ENCODE measurements around the gene HOXA4. TPM values are rescaled to one million over a fixed set of nuclear protein-coding genes. Genes with fewer than 3 reads are reported as not detected.

The HOXA4 gene
- polyA plus RNA-seq, 6 donors from 2014 or later: not detected

DNA sequence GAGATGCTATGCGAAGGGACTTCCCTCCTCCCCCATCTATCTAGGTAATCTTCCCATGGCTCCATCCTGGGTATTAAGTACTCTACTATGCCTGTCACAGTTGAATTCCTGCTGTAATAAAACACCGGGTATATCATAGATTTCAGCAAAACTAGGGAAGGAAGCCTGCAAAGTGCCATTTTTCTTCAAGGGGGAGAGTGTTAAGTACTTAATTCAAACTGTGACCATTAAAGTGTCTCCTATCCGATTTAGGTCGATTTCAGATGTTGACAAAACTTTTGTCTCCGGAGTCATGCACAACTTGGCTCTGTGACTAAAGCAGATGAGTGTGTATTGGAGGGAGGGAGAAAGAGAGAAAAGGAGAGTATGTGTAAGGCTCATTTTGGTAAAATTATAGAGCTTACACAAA lies 4.6 kb downstream of the HOXA4 start:
- ATAC-seq (ENCODE audit: low read depth in 2 of 2): no peak

DNA sequence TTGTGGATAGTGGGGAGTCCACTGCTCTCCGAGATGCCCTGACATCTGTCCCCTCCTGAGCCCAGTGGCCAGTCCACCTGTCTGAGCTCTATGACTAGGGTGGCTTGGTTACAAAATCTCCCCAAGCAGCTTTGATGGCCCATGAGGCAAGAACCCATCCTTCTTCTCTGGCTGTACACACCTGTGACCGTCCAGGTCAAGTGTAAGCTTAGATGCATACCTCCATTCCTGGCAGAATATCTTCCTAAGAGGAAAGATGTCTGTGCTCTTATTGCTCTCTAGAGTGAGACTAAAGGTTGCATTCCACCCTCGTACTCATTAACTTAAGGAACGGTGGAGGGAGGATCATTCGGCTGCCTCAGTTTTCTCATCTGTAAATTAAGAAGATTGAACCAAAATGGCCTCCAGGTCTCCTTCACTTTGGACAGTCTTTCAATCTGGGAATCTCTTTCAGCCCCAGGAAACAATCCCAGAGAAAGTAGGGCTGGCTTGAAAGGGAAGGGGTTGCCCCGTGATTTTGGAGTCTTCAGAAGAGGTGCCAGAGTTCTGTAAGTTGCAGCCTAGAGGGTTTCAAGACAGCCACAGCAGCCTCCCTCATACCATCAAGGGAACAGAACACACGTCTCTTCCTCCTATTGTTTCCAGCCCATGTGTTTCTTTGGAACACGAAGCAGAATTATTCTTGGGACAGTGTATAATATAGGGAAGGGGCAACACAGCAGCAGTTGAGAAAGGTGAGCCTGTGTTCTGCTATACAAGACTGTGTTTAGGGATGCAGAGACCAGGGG lies 5.5 kb downstream of the HOXA4 start:
- peaks cover 19 to 62% (median 61%) of the 10 kb centered on the region in 3 donors for H3K27me3 Mint-ChIP-seq
- peak overlapping the region in 1 of 6 donors; percentile 26 for H3K27ac Mint-ChIP-seq
- H3K4me1 Mint-ChIP-seq: no peaks in the 10 kb centered on the region
- no peaks in the 10 kb centered on the region for H3K36me3 Mint-ChIP-seq
- ATAC-seq (ENCODE audit: low read depth in 2 of 2): no peak
- H3K9me3 Mint-ChIP-seq: peaks cover 0 to 3% (median 0%) of the 10 kb centered on the region in 7 donors
- no peak overlapping the region for H3K4me3 Mint-ChIP-seq
- no peak for DNase-seq

More for the DNA sequence above, 4.6 kb downstream of the HOXA4 start:
- Mint-ChIP-seq H3K36me3 (no peaks in the 10 kb centered on the region), H3K4me1 (no peaks in the 10 kb centered on the region), H3K9me3 (peaks cover 0 to 3% (median 0%) of the 10 kb centered on the region in 7 donors), H3K27me3 (peaks cover 19 to 62% (median 61%) of the 10 kb centered on the region in 3 donors), H3K27ac (no peak overlapping the region), H3K4me3 (no peak overlapping the region)
- DNase-seq: no peak

DNA sequence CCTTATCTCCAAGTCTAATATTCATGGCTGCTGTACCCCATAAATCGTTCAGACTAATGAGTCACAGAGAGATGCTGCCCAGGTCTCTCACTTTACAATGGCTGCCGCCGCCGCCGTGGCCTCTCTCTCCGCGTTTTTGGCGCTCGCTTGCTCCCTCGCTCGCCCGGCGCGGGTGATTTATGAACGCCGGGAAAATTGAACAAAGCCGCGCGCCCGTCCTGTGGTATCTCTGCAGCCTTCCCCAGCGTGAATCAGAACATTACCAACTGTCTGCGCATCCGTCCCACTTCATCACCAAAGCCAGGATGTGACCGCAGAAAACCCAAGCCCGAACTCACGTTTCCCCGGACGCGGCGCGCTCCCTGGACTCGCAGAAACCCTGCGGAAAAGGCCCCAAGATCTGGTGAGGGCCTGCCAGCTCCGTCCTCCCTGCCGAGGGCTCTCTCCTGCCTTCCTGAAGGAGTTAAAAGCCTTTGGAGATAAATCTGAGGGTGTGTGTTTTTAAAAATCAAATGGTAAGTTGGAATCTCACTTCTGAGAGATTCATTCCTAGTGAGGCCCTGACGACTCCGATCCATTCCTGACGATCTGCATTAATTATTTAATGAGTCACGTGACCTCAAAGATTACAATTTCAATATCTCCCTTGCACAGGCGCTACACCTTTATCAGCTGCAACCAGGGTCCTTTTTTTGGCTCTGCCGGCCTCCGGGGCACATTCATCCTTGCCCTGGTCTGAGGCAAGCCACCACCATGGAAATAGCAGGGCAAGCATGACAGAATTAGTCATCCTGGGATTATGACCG lies 6.3 kb downstream of the HOXA4 start:
- Mint-ChIP-seq H3K36me3 (no peaks in the 10 kb centered on the region), H3K4me1 (no peaks in the 10 kb centered on the region), H3K27me3 (peaks cover 19 to 62% (median 60%) of the 10 kb centered on the region in 3 donors), H3K9me3 (peaks cover 0 to 3% (median 0%) of the 10 kb centered on the region in 7 donors), H3K4me3 (no peak overlapping the region), H3K27ac (no peak overlapping the region)
- DNase-seq (no peak), ATAC-seq (ENCODE audit: low read depth in 2 of 2) (no peak)

DNA sequence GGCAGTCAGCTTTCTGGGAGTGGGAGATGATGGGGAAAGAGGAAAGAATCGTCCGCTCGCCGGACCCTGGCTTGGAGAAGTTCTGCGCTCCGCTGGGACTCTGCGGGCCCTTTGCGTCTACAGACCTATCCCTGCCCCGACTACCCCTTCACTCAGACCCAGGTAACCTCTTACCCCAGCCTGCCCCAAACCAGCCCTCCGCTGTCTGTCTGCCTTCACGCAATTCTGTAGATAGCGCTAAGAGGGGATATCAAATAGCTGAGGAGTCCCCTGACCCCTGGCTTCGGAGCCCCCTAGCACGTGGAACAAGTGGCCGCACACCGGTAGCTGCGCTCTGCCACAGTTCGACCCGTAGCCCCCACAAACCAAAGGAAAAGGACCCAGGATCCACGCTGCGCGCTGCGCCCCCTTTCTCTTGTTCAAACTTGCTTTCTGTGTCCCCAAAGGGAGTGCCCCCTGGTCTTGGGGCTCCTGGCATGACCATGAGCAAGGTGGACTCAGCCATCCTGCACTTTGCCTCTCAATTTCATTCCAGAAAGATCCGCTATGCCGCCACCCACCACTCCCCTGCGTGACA lies 7.0 kb downstream of the HOXA4 start:
- H3K27ac Mint-ChIP-seq: peak overlapping the region in 1 of 6 donors; percentile 78
- DNase-seq (no peak), ATAC-seq (ENCODE audit: low read depth in 2 of 2) (no peak)
- no peaks in the 10 kb centered on the region for H3K36me3 Mint-ChIP-seq
- H3K9me3 Mint-ChIP-seq: no peaks in the 10 kb centered on the region
- H3K4me3 Mint-ChIP-seq: no peak overlapping the region
- peaks cover 13 to 58% (median 52%) of the 10 kb centered on the region in 3 donors for H3K27me3 Mint-ChIP-seq
- H3K4me1 Mint-ChIP-seq: no peaks in the 10 kb centered on the region

DNA sequence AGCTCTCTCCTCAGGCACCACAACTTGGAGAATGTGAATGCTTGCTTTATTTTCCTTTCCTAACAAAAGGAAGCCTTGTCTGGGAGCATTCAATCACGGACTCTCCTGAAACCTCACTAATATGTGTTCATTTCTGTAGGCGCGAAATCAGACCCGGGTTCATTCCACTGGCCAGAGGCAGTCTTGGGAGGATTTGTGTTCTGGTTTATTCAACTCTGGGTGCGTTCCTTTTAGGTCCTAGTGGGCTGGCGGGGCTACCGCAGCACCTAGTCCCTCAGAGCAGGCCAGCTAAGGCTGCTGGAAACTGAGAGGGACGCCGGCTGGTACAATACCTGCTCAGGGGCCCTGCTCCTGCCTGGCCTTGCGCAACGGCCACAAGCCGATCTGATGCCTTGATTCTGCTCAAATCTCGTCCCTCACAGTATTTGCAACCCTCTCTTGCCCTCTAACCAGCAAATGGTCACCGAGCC lies 7.5 kb downstream of the HOXA4 start:
- Mint-ChIP-seq H3K27ac (peak overlapping the region in 1 of 6 donors; percentile 78), H3K36me3 (no peaks in the 10 kb centered on the region), H3K4me3 (no peak overlapping the region), H3K9me3 (no peaks in the 10 kb centered on the region), H3K27me3 (peaks cover 9 to 56% (median 49%) of the 10 kb centered on the region in 3 donors), H3K4me1 (no peaks in the 10 kb centered on the region)
- DNase-seq (no peak), ATAC-seq (ENCODE audit: low read depth in 2 of 2) (no peak)

DNA sequence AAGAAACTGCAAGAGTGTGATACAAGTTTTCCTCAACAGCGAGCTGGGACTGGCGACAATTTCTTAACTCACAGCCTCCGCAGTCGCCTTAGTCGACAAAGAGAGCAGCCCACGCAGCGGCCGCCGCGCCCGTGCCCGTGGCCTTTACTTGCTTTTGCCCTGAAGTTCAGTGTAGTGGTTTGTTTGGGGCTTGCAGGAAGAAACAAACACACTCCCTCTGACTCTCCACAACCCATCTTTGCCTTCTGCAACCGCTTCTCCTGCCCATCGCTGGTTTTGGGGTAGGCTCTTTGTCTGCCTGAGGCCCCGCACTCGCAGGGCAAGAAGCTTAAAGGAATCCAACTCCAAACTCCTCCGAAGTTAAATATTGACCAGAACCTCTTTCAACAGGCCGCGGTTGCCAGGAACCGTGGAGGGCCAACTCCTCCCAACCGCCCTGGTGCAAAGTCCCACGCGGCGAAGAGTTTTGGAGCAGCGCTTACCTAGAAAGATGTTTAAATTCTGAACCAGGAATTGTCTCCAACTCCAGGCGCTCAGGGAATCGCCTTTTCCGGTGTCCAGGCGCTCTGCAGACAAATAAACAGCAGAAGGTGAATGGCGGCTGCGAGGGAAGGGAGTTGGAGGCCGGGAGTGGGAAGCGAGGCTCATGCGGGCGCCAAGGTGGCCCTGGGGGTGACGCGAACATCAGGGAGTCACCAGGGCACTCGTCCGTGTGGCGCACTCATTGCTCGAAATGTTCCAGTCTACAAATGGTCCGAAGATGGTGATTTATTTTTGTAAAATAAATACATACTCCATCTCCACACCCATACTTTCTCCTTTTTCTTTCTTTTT lies 8.3 kb downstream of the HOXA4 start:
- ATAC-seq (ENCODE audit: low read depth in 2 of 2): no peak
- H3K27ac Mint-ChIP-seq: no peak overlapping the region
- no peaks in the 10 kb centered on the region for H3K9me3 Mint-ChIP-seq
- H3K4me1 Mint-ChIP-seq: no peaks in the 10 kb centered on the region
- DNase-seq: no peak
- no peaks in the 10 kb centered on the region for H3K36me3 Mint-ChIP-seq
- H3K27me3 Mint-ChIP-seq: peaks cover 6 to 56% (median 47%) of the 10 kb centered on the region in 3 donors
- peak overlapping the region in 1 of 8 donors; percentile 22 for H3K4me3 Mint-ChIP-seq

DNA sequence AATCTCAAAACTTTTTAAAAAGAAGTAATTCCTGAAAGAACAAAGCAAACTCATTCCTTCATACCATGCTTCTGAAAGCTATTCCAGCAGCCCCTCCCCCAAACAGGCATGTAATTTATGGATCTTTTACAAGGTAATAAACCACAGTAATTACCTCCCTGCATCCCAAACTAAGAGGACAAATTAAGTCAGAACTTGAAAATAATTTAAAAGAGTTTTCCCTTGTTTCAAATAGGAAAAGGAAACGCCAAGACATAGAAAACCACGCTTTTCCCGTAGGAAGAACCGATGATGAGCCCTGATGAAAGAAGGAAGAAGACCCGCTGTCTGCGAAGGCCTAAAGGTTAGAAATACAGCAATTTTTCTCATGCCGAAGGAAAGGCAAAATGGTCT lies 8.9 kb downstream of the HOXA4 start:
- Mint-ChIP-seq H3K4me3 (no peak overlapping the region), H3K9me3 (no peaks in the 10 kb centered on the region), H3K27me3 (peaks cover 6 to 53% (median 41%) of the 10 kb centered on the region in 3 donors), H3K27ac (no peak overlapping the region), H3K36me3 (no peaks in the 10 kb centered on the region), H3K4me1 (no peaks in the 10 kb centered on the region)
- no peak for ATAC-seq (ENCODE audit: low read depth in 2 of 2)
- no peak for DNase-seq

DNA sequence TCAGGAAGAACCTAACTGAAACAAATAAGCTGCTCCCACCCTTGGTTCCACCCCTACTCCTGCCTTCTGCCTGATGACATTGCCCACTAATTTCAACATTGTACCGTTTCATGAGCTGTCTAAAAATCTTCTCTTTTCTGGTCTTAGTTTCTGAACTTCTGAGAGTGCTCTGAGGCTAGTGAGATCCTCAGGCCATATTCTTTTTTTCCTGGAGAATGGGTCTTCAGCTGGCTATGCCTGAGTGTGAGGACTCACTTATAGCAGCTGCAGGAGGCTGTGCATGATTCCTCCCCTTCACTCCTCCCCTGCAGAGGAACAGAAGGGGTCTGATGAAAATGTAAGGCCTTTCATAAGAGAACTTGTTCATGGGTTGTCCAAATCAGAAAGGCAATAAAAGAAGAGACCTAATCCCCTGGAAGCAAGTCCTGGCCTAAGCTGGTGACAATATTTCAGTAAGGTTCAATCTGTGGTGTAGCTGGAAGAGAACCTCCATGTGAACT lies 11.1 kb downstream of the HOXA4 start:
- Mint-ChIP-seq H3K36me3 (no peaks in the 10 kb centered on the region), H3K4me1 (no peaks in the 10 kb centered on the region), H3K27ac (no peak overlapping the region), H3K9me3 (no peaks in the 10 kb centered on the region), H3K4me3 (no peak overlapping the region), H3K27me3 (peaks cover 0 to 38% (median 19%) of the 10 kb centered on the region in 3 donors)
- ATAC-seq (ENCODE audit: low read depth in 2 of 2): no peak
- no peak for DNase-seq

DNA sequence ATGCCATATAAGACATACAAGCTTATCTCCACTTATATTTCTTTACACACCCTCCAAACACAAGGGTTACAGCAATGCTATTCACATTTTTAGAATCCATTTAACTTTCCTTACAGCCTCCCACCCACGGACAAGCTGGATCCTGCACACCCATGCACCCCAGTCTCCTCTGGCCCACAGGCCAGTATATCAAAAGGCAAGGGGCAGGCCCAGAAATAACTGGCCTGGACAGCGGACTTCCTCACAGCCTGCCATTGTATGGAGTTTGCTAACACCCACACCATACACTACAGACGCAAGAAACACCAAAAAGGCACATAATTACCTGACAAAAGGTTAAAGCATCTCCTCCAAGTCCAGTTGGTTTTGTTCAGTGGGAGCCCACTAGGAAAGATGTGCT lies 12.0 kb downstream of the HOXA4 start:
- Mint-ChIP-seq H3K4me3 (no peak overlapping the region), H3K36me3 (no peaks in the 10 kb centered on the region), H3K9me3 (no peaks in the 10 kb centered on the region), H3K27me3 (peaks cover 0 to 29% (median 10%) of the 10 kb centered on the region in 3 donors), H3K4me1 (no peaks in the 10 kb centered on the region), H3K27ac (no peak overlapping the region)
- ATAC-seq (ENCODE audit: low read depth in 2 of 2) (no peak), DNase-seq (no peak)

DNA sequence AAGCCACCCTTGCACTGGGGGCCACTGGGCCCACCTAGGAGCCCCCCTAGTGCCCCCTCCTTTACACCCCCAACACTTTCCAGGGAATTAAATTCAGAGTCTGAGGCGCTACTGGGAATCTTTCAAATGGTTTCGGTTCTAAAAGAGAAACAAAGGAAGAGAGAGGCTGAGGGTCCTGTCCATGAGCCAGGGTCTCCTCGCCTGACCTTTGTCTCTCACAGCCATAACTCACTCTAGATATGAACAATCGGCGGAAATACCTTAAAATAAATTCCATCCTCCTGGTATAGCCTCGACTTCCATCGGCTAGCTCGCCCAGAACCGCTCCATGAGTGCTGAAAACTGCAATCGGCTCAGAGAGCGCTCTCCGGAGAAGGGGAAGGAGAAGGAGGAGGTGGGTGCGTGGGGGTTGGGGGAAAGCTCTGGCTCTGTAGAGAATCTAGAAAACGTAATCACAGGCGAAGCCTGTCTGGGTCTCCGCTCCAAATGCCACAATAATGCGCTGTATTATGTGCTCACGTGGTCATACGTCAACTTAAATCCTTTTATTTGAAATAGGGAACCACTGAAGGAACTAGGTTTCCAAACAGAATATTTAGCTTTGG lies 12.6 kb downstream of the HOXA4 start:
- H3K36me3 Mint-ChIP-seq: no peaks in the 10 kb centered on the region
- DNase-seq (no peak), ATAC-seq (ENCODE audit: low read depth in 2 of 2) (no peak)
- no peaks in the 10 kb centered on the region for H3K4me1 Mint-ChIP-seq
- H3K9me3 Mint-ChIP-seq: no peaks in the 10 kb centered on the region
- H3K27ac Mint-ChIP-seq: no peak overlapping the region
- H3K27me3 Mint-ChIP-seq: peaks cover 0 to 25% (median 7%) of the 10 kb centered on the region in 3 donors
- no peak overlapping the region for H3K4me3 Mint-ChIP-seq

DNA sequence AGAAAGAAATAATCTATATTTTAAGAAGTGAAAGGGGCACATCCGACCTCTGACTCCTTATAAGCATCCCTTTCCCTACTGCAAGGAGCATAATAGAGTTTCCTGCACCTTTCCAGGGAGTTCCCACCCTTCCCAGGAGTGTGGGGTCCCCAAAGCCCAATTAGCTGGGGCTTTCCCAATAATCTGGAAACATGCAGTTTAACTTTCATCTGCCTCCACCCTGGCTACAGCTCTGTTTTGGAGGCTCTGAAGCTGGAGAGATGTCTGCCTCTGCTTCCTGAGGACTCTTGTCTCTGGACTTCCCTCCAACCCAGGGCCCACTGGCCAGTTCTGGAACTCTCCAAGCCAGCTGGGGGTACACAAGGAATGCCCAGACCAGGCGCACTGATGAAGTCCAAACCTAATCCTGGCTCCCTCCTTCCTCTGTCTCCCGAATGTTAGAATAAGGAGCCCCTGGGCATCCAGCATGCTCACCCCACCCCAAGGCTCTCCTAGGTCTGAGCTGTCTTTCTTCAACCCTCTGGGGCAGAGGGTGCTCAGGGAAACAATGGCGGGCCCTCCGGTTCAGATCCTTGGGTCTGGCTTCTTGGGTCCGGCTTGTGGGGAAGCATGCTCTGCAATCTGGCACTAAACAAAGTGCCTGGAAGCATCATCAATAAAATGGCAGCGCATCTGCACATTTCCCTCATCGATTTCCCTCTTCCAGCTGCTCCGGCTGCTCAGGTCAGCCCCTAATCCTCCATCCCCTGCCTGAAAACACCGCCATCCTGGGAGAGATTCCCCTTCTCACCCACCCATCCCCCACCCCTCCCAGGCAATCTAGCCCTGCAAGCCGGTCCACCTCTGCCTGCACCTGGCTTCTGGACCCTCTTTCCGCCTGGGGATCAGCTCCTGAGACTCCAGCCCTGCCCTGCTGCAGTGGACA lies 13.3 kb downstream of the HOXA4 start:
- Mint-ChIP-seq H3K27ac (no peak overlapping the region), H3K9me3 (no peaks in the 10 kb centered on the region), H3K36me3 (no peaks in the 10 kb centered on the region), H3K4me3 (no peak overlapping the region), H3K4me1 (no peaks in the 10 kb centered on the region), H3K27me3 (peaks cover 0 to 27% (median 7%) of the 10 kb centered on the region in 3 donors)
- ATAC-seq (ENCODE audit: low read depth in 2 of 2): no peak
- no peak for DNase-seq

All from naive B cell (primary cell).